ENCODE measurements around the gene DPM2.

Gene DPM2

GRCh38 chr9:127965953-127966352 lies 28.3 kb upstream of the DPM2 start:
- peak overlapping the region; percentile 100 for H3K27ac ChIP-seq
- no peak for TF ChIP-seq CTCF (conservative IDR thresholded peaks at IDR 0.05)

GRCh38 chr9:127963359-127964064 lies 25.9 kb upstream of the DPM2 start:
- TF ChIP-seq CTCF (conservative IDR thresholded peaks at IDR 0.05): no peak
- H3K27ac ChIP-seq: peak overlapping the region; percentile 100

DNA sequence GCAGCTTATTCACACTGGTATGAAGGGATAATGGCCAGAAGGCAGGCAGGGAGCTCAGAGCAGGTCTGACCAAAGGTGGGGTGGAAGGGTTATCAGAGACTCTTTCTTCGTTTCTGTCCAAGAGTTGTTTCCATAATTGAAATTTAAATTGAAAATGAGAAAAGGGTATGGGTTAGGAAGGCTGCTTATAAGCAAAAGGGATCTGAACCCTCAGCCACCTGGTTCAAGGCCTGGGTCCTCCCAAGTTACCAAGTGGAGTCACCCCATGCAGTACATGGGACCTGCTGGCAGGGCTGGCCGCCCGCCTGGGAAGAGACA lies 25.3 kb upstream of the DPM2 start:
- no peak for TF ChIP-seq CTCF (conservative IDR thresholded peaks at IDR 0.05)
- peak overlapping the region; percentile 100 for H3K27ac ChIP-seq

DNA sequence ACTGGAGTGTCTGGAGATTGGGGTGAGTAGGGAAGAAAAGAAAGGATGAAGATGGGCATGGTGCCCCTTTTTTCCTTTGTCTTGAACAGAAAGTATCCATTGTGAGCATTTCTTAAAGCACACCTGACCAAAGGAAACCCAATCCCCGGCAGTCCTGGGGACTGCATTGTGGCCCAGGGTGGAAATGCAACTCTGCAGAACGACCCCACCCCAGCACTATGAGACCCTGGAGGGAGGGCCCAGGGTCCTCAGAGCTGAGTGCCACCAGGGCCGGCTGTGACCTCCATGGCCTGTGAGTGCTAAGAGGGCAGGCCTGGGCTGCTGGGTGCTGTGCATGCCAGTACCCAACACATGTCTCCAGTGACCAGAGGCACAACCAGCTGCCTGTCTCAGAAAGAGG lies 24.6 kb upstream of the DPM2 start:
- TF ChIP-seq CTCF (conservative IDR thresholded peaks at IDR 0.05): no peak
- H3K27ac ChIP-seq: peak overlapping the region; percentile 100

DNA sequence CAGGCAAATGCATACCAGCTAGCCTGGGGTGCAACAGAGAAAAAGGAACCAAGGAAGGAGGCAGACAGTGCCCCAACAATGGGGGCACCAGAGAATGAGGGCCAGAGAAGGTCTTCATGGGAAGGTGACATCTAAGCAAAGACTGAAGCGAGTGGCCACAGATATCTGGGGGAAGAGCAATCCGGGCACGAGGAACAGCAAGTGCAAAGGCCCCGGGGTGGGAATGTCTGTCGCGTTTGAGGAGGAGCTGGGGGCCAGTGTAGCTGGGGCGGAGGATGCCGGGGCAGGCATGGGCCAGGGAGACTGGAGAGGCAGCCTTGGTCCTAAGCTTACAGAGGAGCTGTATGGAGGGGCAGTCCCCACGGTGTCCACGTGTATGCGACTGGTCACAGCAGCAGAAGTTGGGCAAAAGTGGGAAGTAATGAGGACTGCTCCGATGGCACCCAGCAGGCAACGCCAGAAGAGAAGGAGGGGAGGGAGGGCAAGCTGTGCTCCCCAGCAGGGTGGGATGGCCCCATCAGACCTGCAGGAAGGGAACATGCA lies 24.0 kb upstream of the DPM2 start:
- no peak for TF ChIP-seq CTCF (conservative IDR thresholded peaks at IDR 0.05)
- H3K27ac ChIP-seq: peak overlapping the region; percentile 36; the same call in 1 of the 2 replicates

GRCh38 chr9:127961155-127961490 lies 23.5 kb upstream of the DPM2 start:
- peak overlapping the region; percentile 36 for H3K27ac ChIP-seq
- TF ChIP-seq CTCF (conservative IDR thresholded peaks at IDR 0.05): no peak

DNA sequence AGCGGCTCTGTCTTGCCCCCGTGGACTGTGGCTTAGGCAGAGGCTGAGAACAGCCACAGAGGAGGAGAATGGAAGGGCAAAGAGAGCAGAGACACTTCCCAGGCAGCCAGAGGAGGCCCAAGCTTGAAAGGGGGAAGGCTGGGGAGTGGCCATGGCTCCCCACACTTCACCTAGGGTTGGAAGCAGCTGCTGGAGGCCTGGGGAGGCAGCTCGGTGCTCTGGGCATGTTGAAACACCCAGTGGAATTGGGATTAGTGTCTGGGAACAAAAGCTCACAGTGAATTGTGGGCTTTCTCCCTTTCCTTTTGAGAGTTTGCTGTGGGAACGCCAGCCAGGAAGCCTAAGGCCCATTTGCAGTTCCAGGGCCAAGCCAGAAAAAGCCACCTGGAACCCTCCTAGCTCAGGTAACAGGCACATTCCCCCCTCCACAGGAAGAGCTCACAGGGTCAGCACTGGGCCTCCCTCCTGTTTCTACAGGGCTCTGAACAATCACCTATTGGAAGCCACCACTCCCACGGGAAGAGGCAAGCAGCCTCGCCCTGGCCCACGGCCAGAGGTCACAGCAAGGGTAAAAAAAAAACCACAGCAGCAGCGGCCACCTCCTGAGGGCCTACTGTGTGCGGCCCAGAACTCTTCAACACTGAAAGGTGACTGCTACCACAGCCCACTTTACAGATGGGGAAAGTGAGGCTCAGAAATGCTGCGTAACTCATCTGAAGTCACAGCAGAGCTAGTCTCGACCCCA lies 22.9 kb upstream of the DPM2 start:
- TF ChIP-seq CTCF (conservative IDR thresholded peaks at IDR 0.05): no peak
- H3K27ac ChIP-seq: peak overlapping the region; percentile 36
